ENCODE results near the gene UST. TPM values are rescaled to one million over a fixed set of nuclear protein-coding genes. Genes with fewer than 3 reads are reported as not detected.

Gene UST
- total RNA-seq, 4 donors from 2014 or later, result 13.5 to 47.1 (median 33.0) TPM

DNA sequence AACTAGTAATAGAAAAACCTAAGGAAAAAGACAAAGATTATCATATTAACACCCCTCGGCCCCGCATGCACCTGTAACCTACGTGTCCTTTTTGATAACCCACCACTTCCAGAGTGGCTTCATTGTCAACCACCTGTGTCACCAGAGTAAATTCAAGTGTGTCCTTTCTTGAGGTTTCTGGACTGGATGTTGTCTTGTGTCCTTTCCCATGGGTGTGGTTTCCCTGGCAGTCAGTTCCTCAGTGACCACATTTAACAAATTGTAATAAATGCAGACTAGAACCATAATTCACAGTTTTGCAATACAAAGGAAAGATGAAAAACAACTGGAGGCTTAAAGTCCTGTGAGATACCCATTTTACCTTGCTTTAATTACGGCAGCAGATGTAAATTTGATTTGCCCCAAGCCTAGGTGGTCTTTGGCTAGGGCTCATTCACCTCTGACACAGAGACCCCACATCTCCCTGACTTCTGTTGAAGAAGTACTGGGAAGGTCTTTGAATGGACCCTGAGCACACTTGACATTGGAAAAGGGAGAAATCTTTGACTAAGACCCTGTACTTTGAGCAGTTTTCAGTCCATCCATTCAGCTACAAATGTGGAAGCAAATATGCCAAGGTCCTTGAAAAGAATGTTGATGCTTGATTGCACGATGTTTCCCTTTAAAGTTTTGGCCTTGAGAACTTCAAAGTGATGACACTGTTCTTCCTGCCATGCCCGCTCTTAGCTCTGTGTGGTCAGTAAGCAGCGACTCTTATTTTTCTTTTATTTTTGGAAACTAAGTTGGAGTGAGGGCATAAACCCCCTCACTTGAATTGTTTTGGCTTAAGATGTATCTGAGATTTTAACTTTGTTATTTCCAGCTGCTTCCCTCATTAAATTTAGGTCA lies 232.4 kb downstream of the UST start:
- H3K36me3 ChIP-seq, result no peaks in the 10 kb centered on the region
- no peaks in the 10 kb centered on the region for H3K9me3 ChIP-seq
- WGBS, 2 donors, result 74 to 76% methylated on average over 7 of the region's 7 CpGs
- DNase-seq (ENCODE audit: low spot score in 2 of 2), result no peak
- no peak overlapping the region for H3K27ac ChIP-seq
- TF ChIP-seq CTCF (IDR thresholded peaks at IDR 0.05) (no peak), EP300 (IDR thresholded peaks at IDR 0.05) (no peak), POLR2A (IDR thresholded peaks at IDR 0.05) (no peak)
- H3K27me3 ChIP-seq, result no peaks in the 10 kb centered on the region
- H3K4me1 ChIP-seq, result peaks cover 0 to 3% (median 0%) of the 10 kb centered on the region in 4 donors
- H3K4me3 ChIP-seq, result no peak overlapping the region

- H3K36me3 ChIP-seq, result no peaks in the 10 kb centered on the region
- TF ChIP-seq POLR2A (IDR thresholded peaks at IDR 0.05), result no peak
- TF ChIP-seq CTCF (IDR thresholded peaks at IDR 0.05), result no peak
- TF ChIP-seq EP300 (IDR thresholded peaks at IDR 0.05), result no peak
- peaks cover 0 to 3% (median 0%) of the 10 kb centered on the region in 4 donors for H3K4me1 ChIP-seq
- no peak overlapping the region for H3K4me3 ChIP-seq
- H3K27ac ChIP-seq, result no peak overlapping the region
- WGBS, 2 donors, result 43 to 53% methylated on average over 3 of the region's 3 CpGs
- no peaks in the 10 kb centered on the region for H3K27me3 ChIP-seq
- H3K9me3 ChIP-seq, result no peaks in the 10 kb centered on the region
- no peak for DNase-seq (ENCODE audit: low spot score in 2 of 2)
These were observed 233.4 kb downstream of the UST start for GRCh38 chr6:148980234-148980633.

DNA sequence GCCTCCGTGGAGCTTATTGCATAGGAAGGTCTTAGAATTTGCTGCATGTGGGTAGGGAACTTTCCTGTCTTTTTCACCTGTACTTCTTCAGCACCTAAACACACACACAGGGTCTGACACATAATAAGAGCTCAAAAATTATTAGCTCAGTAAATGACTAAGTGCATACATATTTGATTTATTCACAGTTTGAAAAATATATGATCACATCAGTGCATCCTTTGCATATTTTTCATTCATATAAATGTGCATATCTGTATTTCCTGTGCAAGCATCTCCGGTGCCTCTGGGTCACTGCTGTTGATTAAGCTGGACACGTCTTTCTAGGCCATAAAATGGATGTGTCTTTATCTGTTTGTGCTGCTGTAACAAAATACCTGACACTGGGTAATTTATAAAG lies 234.7 kb downstream of the UST start:
- TF ChIP-seq POLR2A (IDR thresholded peaks at IDR 0.05), result no peak
- TF ChIP-seq EP300 (IDR thresholded peaks at IDR 0.05), result no peak
- no peak for TF ChIP-seq CTCF (IDR thresholded peaks at IDR 0.05)
- no peak overlapping the region for H3K27ac ChIP-seq
- H3K36me3 ChIP-seq, result no peaks in the 10 kb centered on the region
- H3K27me3 ChIP-seq, result no peaks in the 10 kb centered on the region
- H3K4me1 ChIP-seq, result peaks cover 0 to 3% (median 0%) of the 10 kb centered on the region in 4 donors
- H3K9me3 ChIP-seq, result no peaks in the 10 kb centered on the region
- DNase-seq (ENCODE audit: low spot score in 2 of 2), result no peak
- WGBS, 2 donors, result 78 to 84% methylated on average over 3 of the region's 3 CpGs
- H3K4me3 ChIP-seq, result no peak overlapping the region

DNA sequence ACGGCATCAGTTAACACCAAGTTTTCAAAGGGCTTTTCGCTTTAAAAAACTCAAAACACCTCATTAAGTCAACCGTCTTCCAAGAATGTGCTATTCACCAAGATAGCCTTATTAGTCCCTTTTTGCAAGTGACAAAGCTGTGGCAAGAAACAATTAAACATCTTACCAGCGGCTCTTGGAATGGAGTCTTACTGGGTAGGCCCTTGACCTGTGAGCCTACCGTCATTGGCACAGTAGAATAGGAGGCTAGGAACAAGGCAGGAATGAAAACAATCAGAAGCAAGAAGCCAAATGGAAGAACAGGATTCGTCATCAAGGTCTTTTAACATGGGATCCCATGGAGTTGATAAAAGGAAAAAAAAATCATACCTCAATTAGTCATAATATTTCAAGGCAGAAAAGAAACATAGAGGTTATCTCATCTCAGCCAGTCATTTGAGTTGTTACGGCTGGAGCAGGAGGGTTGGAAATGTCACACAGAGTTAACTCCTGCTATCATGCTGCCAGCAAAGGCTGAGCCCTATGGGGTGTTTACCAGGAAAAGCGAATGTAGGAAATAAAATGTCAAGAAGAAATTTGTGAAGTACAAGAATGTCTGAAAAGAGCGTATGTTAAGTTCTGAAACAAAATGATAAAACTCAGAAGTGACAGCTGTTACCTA lies 236.4 kb downstream of the UST start:
- no peak overlapping the region for H3K27ac ChIP-seq
- TF ChIP-seq POLR2A (IDR thresholded peaks at IDR 0.05) (no peak), EP300 (IDR thresholded peaks at IDR 0.05) (no peak), CTCF (IDR thresholded peaks at IDR 0.05) (no peak)
- H3K36me3 ChIP-seq, result no peaks in the 10 kb centered on the region
- H3K4me1 ChIP-seq, result peaks cover 0 to 3% (median 0%) of the 10 kb centered on the region in 4 donors
- no peak overlapping the region for H3K4me3 ChIP-seq
- no peaks in the 10 kb centered on the region for H3K27me3 ChIP-seq
- no peaks in the 10 kb centered on the region for H3K9me3 ChIP-seq
- 81 to 85% methylated on average over 9 of the region's 9 CpGs for WGBS, 2 donors
- DNase-seq (ENCODE audit: low spot score in 2 of 2), result no peak

DNA sequence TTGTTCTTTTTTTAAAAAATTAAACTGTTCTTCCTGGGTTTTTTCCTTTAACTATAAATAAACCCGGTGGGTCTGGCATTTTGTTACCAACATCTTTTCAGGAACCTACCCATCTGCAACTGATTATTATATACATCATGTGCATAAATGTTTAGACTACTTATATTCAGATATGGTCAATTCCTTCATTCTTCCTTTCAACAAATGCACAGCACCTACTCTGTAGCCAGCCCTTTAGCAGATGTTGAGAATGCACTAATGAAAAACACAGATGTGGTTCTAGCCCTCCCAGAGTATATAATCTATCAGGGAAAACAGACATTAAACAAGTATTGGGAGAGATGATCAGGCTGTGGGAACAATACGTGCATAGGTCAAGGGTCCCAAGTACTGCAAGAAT lies 237.1 kb downstream of the UST start:
- Histone ChIP-seq H3K4me1 (peaks cover 0 to 2% (median 0%) of the 10 kb centered on the region in 4 donors), H3K27me3 (no peaks in the 10 kb centered on the region), H3K9me3 (no peaks in the 10 kb centered on the region), H3K27ac (no peak overlapping the region), H3K4me3 (no peak overlapping the region), H3K36me3 (no peaks in the 10 kb centered on the region)
- TF ChIP-seq POLR2A (IDR thresholded peaks at IDR 0.05), result no peak
- no peak for TF ChIP-seq EP300 (IDR thresholded peaks at IDR 0.05)
- TF ChIP-seq CTCF (IDR thresholded peaks at IDR 0.05), result no peak
- no peak for DNase-seq (ENCODE audit: low spot score in 2 of 2)
- WGBS, 2 donors, result 72 to 84% methylated on average over 2 of the region's 2 CpGs
